HL-60/S4 treated with retinoic acid at 250 ng/mL for 4 days and 3 days (cell line): ENCODE data around the gene UBE2I.

ENCODE experiments used
- in situ Hi-C: fragments of 300-500 bp; cut with MboI; formaldehyde crosslinking; loops from 2 replicates; pipeline ENCODE4 v1.7.0; 2022; ENCODE audit warnings: low sequenced_read_pairs

UBE2I gene

GRCh38 chr16:1312467-1312816 lies 3.0 kb downstream of the UBE2I start:
- in situ Hi-C loops: no loop called here

DNA sequence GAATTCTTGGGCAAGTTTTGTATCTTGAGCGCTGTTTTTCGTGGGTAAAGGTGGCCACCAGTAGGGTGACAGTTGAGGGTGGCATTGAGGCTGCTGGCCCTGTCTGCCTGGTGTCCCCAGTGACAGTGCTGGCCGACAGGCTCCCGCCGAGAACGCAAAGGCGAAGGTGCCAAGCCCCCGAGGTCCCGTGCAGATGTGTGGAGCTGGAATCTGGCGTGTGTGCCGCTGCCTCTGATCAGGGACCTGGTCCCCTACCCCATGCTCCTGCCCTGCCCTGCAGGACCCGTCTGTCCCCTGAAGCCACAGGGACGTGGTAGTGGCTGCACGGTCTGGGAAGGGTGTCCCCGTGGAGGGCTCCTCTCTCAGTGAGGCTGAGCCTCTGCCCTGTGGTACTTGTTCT lies 3.5 kb downstream of the UBE2I start:
- in situ Hi-C loops: no loop called here

- in situ Hi-C loops: no loop called here
Measured at GRCh38 chr16:1313721-1314369, 4.4 kb downstream of the UBE2I start.

GRCh38 chr16:1314399-1315068 lies 5.1 kb downstream of the UBE2I start:
- in situ Hi-C loops: no loop called here

DNA sequence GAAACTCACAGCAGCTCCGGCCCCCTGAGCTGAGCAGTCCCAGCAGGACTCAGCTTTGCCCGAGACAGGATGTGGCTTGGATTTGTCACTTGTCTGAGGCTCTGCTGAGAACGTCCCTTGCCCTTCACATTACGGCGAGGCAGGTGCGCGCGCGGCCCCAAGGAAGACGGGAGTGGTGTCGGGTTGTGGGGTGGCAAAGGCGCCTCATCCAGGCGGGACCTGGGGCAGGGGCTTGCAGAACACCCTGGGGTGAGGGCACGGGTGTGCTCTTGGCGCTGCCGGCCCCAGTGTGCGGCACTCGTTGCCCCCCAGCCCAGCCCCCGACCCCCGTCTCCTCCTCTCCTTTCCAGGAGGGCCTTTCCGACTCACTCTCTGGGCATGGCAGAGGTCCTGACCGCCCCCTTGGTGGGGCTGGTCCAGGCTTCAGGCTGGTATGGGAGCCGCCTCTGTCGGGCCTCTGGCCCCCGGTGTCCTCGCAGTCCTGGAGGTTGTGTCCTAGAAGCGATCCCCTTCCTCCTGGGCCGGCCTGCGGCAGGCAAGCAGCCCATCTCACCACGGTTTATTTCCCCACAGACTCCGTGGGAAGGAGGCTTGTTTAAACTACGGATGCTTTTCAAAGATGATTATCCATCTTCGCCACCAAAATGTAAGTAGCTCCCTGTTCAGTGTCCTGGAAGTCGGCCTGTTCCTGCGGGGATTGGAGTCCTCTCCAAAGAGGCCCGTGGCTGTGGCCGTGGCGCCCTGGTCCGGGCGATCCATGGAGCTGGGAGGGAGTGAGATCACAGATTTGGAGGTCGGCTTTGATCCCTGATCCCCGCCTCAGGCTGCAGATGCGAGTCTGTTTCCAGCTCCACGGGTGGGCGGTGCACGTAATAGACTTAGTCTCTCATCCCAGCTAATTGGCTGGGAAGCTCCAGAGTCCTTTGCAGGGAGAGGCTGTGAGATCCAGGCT lies 5.9 kb downstream of the UBE2I start:
- in situ Hi-C loops: no loop called here

DNA sequence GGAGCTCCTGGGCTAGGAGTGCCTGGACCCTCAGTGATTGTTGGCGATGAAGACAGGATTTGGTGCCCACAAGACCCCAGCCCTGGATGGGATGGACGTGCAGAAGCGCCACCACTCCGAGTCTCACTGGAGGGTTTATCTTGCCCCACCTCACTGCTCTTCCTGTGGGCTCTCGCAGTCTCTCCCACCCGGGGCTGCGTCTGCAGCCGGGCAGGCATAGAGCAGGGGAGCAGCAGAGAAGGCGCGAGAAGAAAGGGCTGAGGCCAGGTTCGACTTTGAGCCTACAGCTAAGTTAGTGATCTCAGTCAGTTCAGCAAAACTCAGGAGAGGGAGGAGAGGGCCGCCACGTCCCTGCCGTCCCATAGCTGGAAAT lies 6.6 kb downstream of the UBE2I start:
- in situ Hi-C loops: no loop called here

DNA sequence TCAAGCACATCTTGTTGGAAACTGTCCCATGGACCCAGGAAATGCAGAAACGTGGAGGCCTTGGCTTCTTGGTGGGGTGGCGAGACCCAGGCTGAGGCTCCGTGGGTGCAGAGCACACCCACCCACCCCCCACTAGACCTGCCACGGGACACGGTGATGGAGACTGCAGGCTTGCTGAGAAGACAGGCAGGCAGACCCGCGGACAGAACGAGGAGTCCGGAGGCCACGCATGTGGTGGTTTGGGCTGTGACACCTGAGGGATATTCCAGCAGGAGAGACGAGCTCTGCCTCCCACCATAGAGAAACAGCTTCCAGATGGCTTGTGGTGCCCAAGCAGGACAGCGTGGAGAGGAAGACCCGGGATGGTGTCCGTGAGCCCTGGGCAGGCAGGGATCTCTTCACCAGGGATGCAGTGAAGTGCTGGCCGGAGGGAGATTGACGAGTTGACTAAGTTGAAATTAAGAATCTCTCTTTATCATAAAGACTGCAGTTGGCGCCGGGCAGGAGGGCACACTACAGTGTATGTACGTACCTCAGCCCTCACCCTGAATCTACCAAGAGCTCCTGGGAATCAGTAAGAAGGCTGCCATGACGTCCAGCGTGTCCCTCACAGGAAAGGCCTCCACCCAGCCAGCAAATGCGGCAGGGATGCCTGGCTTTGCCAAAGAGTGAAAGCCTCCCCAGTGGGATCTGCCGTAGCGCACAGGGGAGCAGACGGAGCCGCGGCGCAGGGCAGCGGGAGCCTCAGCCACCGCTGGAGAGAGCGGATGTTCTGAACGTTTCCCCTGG lies 8.2 kb downstream of the UBE2I start:
- in situ Hi-C loops: no loop called here

DNA sequence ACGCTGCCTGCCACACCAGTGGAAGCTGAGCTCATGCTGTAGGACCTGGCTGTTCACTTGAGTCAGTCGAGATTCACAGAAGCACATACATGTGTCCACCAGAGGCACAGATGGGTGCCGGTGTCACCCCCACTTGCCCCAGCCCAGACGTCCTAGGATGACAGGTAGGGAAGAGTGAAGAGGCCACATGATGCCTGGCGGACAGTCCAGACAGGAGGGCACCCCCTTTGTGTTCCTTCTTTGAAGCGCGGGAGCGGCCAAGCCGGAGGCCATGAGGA lies 8.8 kb downstream of the UBE2I start:
- in situ Hi-C loops: no loop called here

GRCh38 chr16:1319041-1319440 lies 9.6 kb downstream of the UBE2I start:
- in situ Hi-C loops: no loop called here

DNA sequence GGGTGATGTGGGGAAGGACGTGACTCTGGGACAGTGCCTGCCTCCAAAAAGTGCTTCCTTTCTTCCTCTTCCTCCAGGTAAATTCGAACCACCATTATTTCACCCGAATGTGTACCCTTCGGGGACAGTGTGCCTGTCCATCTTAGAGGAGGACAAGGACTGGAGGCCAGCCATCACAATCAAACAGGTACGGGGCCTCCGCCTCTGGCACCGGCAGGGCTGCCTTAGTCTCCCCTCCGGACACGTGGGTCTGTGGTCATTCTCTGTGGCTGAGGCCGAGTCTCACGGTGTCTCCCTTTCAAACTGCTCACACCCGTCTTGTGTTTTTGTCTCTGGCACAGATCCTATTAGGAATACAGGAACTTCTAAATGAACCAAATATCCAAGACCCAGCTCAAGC lies 10.7 kb downstream of the UBE2I start:
- in situ Hi-C loops: no loop called here

- in situ Hi-C loops: no loop called here
Measured at GRCh38 chr16:1320658-1321240, 11.3 kb downstream of the UBE2I start.

DNA sequence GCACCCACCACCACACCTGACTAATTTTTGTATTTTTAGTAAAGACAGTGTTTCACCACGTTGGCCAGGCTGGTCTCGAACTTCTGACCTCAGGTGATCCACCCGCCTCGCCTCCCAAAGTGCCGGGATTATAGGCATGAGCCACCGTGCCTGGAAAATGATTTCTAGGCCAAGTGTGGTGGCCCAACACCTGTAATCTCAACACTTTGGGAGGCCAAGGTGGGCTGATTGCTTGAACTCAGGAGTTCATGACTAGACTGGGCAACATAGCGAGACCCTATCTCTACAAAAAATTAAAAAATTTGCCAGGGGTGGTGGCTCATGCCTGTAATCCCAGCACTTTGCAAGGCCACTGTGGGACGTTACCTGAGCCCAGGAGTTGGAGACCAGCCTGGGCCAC lies 13.0 kb downstream of the UBE2I start:
- in situ Hi-C loops: no loop called here

DNA sequence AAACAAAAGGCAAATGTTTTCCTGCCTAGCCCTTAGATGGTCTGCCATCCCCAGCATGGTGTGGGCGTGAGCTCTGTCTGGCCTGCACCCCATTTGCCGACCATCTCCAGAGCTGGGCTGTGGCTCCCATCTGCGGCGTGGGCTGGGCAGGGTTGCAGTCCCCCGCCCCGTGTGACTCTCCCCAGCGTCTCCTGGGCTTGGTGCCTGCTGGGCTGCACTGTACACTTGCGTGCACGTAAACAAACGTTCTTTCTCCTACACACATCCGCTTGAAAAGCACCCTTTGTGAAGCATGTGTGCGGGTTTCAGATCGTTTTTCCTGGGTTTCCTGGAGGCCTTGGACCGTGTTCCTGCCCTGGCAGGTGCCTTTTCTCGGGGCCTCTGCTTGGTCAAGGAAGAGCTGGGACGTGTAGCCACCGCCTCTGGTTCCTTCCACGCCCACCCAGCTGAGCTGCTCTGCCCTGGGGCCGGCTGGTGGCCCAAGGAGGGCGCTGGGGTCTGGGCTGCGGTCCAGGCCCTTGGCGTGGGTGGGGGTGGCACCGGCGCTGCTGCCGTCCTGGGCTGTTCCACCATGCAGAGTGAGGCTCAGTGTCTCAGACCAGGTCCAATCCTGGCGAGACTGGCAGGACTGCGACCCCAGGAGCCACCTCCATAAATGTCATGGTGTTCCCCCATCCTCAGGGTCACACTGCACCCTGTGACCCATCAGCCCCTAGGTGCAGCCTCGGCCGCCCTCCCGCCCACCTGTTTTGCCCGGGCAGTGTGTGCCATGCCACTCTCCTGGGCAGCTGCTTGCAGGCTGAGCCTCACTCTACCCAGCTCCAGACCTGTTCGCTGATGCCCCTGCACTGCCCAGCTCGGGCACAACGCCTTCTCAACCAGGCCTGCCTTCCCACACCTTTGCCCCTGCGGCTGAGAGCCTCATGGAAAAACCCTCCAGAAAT lies 14.1 kb downstream of the UBE2I start:
- in situ Hi-C loops: no loop called here

- in situ Hi-C loops: no loop called here
Measured at GRCh38 chr16:1324286-1324826, 14.9 kb downstream of the UBE2I start.

DNA sequence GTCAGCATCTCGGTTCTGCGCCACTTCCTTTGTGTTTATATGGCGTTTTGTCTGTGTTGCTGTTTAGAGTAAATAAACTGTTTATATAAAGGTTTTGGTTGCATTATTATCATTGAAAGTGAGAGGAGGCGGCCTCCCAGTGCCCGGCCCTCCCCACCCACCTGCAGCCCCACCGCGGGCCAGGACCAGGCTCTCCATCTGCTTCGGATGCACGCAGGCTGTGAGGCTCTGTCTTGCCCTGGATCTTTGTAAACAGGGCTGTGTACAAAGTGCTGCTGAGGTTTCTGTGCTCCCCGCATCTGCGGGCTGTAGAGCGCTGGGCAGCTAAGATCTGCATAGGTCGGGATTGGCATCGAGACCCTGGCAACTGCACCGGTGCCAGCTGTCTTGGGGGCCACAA lies 15.8 kb downstream of the UBE2I start:
- in situ Hi-C loops: no loop called here

DNA sequence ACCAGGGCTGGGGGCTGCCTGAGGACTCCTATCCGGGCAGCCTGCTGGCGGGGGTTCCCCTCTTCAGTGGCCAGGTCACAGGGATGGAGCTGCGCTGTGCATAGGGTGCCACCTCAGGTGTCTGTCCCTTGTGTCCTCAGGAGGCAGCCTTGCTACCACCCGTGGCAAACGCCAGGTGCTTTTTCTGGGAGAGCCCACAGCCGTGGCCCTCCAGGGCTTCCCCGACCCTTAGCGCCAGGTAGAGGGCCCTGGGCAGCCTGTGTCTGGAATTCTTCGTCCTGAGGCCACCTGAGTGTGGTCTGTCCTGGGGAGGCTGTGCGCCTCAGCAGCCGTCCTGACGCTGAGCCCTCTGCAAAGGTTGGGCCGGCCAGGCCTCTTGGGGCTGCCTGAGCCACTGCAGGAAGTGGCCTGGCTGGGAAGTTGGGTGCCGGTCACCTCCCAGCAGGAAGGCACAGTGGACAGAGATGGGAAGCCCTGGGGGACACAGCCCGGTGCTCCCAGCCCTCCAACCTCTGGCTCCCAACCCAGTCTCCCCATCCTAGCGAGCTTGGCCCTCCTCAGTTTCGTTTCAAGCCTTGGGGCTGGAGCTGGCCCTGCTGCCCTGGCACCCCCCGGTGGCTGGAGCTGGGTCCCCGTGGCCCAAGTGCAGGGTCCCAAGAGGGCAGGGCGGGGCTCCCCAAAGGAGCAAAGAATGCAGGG lies 16.4 kb downstream of the UBE2I start:
- in situ Hi-C loops: no loop called here

DNA sequence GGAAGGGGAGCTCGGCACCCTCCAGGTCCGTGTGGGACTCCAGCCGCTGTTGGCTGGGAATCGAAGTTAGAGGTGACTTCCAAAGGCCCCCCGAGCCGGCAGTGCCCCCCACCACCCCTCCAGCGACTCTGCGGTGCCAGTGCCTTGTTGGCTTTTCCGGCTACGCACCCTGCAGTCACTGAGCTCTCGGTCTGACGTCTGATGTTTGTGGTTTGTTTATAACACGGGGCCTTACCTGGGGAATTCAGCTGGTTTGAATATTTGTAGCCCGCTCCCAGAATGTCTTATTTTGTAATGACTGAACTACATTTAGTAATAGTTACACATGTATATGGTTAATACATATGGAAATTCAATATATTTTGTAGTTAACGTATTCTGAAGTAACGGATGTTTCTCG lies 17.0 kb downstream of the UBE2I start:
- in situ Hi-C loops: no loop called here

DNA sequence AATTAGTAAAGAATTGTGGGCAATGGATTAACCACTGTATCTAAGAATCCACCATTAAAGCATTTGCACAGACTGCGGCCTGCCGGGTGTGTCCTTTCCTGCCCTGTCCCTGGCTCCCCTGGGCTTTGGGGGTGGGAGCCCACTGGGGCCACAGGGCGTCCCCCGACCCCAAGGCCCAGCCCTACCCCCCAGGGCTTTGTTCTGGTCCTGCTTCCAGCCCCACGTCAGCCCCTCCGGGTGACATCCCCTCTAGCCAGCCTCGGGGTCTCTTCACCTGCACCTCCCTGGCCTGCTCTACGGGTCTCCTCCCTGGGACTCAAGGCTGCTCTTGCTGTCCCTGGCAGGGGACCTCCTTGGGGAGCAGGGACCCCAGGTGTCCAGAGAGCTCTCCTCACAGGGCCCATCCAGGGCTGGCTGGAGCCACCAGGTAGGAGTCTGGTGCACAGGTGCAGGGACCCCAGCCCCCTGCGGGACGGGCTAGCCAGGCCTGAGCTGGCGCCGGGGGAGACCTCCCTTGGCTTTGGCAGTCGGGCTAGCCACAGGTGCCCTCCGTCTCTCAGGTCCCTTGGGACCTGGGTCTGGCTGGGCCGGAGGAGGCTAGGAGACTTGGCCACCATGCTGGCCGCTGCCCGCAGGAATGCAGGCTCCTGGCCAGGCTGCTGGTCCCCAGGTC lies 17.6 kb downstream of the UBE2I start:
- in situ Hi-C loops: no loop called here

DNA sequence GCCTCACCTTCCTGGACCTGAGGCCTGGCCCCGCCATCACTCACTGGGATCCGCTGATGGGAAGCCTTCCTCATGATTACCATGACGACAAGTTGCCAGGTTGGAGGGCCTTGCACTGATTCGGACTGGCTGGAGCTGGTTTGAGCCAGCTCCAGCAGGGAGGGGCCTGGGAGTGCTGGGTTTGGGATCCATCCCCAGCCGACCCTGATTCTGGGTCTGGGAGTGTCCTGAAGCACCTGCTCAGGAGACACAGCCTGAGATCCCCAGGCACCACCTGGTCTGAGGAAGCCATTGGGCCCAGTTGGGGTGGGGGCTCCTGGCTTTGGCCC lies 18.1 kb downstream of the UBE2I start:
- in situ Hi-C loops: no loop called here
